ENCODE measurements around the gene MICAL3.

- no peak for TF ChIP-seq CTCF (IDR thresholded peaks at IDR 0.05; ENCODE audit: low read length)
- TF ChIP-seq EZH2 (optimal IDR thresholded peaks at IDR 0.05; ENCODE audit: low read depth, low read length) = no peak
Observed at GRCh38 chr22:17835256-17835655, 189.1 kb downstream of the MICAL3 start.

All from MM.1S (cell line).